NCI-H2029 (cell line): ENCODE measurements around the gene USP2.
"Not testable (repeated sequence)": the region's sequence is repeated elsewhere in the genome, so short reads cannot be mapped to it uniquely, and the experiment has no call there.

Source experiments
- DNase-seq: peaks from one replicate; lab custom pipeline; 2025; lab: John Stamatoyannopoulos, UW

The USP2 gene

GRCh38 chr11:119412072-119412471 lies 30.6 kb upstream of the USP2 start:
- no peak for DNase-seq

- no peak for DNase-seq
Measured at GRCh38 chr11:119410501-119410900, 29.0 kb upstream of the USP2 start.

DNA sequence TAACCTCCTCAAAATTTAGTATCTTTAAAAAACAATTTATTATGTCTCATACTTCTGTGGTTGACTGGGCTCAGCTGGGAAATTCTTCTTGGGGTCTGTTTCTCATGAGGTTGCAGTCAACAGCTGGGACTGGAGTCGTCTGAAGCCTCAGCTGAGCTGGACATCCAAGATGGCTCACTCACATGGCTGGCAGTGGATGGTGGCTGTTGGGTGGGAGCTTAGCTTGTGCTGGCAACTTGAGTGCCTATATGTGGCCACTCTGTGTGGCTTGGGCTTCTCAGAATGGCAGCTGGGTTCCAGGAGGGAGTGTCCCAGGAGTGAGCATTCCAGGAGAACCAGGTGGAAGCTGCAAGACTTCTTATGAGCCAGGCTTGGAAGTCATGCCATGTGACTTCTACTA lies 28.2 kb upstream of the USP2 start:
- DNase-seq, result no peak

- DNase-seq, result no peak
Measured at GRCh38 chr11:119406005-119406404, 24.5 kb upstream of the USP2 start.

- DNase-seq, result not testable (repeated sequence)
Measured at GRCh38 chr11:119405448-119405847, 24.0 kb upstream of the USP2 start.

DNA sequence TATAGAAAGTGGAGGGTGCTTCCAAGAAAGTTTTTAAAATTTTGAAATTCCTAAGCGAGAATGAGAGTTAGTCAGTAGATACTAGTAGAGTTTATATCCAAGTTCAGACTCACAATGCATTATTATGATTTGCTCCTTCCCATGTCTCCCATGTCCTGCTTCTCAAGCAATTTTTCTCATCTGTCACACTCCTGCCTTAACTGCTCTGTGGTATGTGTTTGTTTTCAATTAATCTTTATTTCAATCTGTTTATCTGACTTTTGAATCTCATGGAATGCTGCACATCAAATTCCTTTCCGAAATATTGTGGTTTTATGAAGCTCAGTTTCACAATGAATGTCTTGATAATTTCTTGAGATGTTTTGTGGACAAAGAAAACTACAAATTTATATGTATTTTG lies 23.4 kb upstream of the USP2 start:
- no peak for DNase-seq

- DNase-seq, result no peak
Measured at GRCh38 chr11:119403021-119403420, 21.5 kb upstream of the USP2 start.

- DNase-seq, result no peak
Measured at GRCh38 chr11:119402470-119402869, 21.0 kb upstream of the USP2 start.

DNA sequence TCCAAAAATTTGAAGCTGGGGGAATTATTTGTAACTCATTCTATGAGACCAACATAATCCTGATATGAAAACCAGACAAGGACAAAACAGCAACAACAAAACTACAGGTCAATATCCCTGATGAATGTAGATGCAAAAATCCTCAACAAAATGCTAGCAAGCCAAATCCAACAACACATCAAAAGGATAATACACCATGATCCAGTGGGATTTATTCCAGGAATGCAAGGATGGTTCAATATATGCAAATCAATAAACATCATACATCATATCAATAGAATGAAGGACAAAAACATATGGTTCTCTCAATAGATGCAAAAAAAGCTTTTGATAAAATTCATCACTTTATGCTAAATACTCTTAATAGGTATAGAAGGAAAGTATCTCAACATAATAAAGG lies 19.4 kb upstream of the USP2 start:
- DNase-seq, result no peak

GRCh38 chr11:119397740-119398139 lies 16.2 kb upstream of the USP2 start:
- DNase-seq, result no peak

- DNase-seq, result no peak
Measured at GRCh38 chr11:119396835-119397234, 15.3 kb upstream of the USP2 start.

DNA sequence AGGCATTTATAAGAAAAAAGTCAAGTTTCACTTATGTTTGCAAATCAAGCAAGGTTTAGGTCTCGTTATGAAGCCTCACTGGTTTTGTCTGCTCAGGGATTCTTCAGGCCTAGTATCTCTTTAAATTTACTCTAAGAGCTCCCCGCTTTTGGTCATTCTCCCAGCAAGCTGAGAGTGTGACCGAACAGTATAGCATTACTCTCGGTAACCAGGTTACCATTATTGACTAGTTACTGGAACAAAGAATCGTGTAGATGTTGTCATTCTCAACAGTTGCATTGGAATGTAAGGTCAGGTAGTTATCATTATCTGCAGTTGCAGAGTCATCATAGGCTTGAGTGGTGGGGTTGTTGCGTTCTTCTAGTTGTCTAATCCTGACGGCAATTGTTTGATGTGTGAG lies 9.8 kb upstream of the USP2 start:
- DNase-seq, result no peak

- peak; percentile 73 for DNase-seq
Measured at GRCh38 chr11:119389611-119390254, 8.2 kb upstream of the USP2 start.

DNA sequence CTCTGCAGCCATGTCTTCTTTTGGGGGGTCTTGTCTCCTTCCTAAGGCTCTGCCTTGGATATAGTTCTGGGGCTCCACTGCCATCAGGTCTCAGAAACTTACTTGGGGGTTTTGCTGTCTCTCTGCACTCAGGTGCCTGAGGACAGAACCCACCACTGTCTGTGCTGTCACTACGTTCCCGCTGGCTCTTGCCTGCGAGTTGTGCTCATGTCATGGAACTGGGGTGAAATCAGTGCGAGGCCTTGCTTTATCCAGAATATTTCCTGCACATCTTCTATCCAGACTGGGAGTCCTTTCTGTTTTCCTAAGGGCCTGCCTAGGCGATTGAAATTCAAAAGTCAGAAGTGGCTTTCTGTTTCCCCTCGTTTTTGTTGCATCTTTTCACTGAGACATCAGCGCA lies 6.6 kb upstream of the USP2 start:
- no peak for DNase-seq

GRCh38 chr11:119384332-119384731 lies 2.8 kb upstream of the USP2 start:
- no peak for DNase-seq

GRCh38 chr11:119382513-119382912 lies 1.0 kb upstream of the USP2 start:
- DNase-seq, result not testable (repeated sequence)

DNA sequence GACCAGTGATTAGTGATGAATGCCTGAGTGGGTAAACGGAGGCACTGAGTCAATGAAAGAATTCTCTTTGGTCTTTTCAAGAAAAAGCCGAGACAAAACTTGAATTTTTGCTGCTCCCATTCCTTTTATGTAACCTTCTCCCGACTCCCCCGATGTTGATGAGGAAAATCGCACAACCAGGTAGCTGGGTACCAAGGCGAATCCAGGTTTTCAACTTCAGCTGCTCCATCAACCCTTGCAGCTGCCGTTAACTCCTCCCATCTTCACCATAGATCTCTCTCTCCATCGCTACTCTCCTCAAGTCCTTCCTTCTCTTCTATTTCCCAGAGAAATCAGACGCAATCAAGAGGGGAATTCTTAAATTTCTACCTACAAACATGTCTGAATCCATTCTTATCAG lies 611 bp upstream of the USP2 start:
- no peak for DNase-seq

GRCh38 chr11:119380827-119381180 lies 686 bp downstream of the USP2 start:
- DNase-seq, result no peak

DNA sequence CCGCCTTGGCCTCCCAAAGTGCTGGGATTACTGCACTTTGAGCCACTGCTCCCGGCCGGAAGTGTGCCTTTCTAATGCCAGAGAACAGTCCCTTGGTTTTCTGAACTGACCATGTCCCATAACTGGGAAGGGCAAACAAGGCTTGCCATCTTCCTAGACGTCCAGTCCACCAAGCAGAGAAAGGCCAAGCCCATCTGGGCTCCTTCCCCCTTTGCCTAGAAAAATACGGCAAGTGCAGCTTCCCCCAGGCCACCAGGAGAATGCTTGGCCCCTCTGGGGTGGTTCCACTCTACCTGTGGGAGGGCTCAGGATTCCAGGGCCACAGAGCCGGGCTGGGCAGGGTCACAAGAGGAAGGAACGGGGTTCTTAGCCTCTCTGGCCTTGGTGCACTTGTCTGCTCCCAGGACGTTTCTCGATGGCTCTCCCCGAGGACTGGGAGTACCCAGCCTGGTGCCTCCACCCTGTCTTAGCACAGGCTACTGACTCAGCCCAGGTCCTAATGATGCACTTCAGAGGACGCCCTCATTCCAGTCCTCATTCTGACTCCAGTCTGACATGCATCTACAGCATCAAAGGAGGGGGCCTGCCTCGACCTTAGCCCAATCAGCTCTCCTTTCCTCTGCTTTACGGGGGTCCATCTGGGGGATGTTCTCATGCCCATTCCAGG lies 1.2 kb downstream of the USP2 start:
- DNase-seq, result no peak

DNA sequence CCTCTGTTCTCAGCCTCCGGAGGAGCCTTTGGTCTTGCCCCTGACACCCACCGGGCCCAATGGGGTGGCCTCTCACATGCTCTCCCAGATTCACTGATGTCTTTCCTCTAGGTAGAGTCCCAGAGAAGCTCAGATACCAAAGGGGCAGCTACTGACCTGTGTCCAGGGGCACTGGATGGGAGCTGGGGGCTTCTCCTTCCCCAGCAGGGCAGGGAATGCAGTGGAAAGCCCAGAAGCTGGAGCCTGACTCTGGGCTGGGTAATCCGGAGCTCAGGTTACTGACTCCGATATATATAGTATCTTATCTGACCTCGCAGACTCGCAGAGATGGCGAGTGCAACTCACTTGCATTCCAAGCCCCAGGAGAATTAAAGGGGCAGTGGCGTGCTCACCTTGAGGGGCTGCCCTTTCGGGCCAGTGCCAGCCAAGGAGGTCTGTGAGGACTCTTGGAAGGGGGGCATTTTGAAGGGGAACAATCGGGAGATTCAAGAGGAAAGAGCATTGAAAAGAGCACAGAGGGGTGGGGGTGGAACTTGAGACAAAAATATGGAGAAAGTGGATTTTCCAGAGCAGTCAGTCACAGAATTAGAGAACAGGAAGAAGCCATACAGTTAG lies 2.5 kb downstream of the USP2 start:
- DNase-seq, result no peak

GRCh38 chr11:119377961-119378667 lies 3.4 kb downstream of the USP2 start:
- DNase-seq, result no peak

GRCh38 chr11:119377112-119377901 lies 4.2 kb downstream of the USP2 start:
- no peak for DNase-seq
